Measurements from ENCODE around the gene C3orf49. TPM values are rescaled to one million over a fixed set of nuclear protein-coding genes. Genes with fewer than 3 reads are reported as not detected.

C3orf49 gene
- total RNA-seq, 1 experiment from 2014 or later: not detected

DNA sequence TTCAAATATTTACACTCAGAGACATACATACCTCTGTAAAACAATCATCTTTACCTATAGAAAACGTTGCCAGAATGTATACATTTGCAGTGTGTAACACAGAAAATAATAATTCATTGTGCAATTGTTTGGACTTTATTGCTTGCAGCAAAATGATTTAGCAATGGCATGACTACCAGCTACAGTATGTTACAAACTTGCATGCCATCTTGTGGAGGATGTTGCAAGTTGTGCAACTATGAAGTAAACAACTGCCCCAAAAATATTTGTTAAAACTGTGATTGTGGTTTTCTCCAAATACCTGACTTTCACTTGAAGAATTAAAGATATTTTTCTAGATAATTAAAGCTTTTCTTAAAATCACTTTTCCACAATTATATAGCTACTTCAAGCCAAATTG is 27.1 kb upstream of the C3orf49 start:
- H3K4me1 ChIP-seq (ENCODE audit: insufficient read depth, low read length): no peaks in the 10 kb centered on the region
- H3K4me3 ChIP-seq (ENCODE audit: low read length): no peak overlapping the region
- H3K9ac ChIP-seq (ENCODE audit: low read length): no peak overlapping the region
- ChIA-PET CTCF (no interaction called here), POLR2A (ENCODE audit: unreplicated experiment) (no interaction called here)
- H3K36me3 ChIP-seq (ENCODE audit: low read depth, low read length): no peaks in the 10 kb centered on the region
- no TSS peak for BruUV-seq (replicated peaks)
- H3K4me2 ChIP-seq (ENCODE audit: low read length): no peak overlapping the region
- TF ChIP-seq EZH2 (IDR thresholded peaks at IDR 0.05; ENCODE audit: low read length, unreplicated experiment) (no peak), EZH2phosphoT487 (IDR thresholded peaks at IDR 0.05; ENCODE audit: borderline replicate concordance, low read length) (no peak)
- TF ChIP-seq, protein P1, sequence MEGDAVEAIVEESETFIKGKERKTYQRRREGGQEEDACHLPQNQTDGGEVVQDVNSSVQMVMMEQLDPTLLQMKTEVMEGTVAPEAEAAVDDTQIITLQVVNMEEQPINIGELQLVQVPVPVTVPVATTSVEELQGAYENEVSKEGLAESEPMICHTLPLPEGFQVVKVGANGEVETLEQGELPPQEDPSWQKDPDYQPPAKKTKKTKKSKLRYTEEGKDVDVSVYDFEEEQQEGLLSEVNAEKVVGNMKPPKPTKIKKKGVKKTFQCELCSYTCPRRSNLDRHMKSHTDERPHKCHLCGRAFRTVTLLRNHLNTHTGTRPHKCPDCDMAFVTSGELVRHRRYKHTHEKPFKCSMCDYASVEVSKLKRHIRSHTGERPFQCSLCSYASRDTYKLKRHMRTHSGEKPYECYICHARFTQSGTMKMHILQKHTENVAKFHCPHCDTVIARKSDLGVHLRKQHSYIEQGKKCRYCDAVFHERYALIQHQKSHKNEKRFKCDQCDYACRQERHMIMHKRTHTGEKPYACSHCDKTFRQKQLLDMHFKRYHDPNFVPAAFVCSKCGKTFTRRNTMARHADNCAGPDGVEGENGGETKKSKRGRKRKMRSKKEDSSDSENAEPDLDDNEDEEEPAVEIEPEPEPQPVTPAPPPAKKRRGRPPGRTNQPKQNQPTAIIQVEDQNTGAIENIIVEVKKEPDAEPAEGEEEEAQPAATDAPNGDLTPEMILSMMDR (conservative IDR thresholded peaks at IDR 0.05; ENCODE audit: low read depth, low read length): peak; percentile 39
- H4K20me1 ChIP-seq (ENCODE audit: low read length): no peaks in the 10 kb centered on the region
- H3K9me3 ChIP-seq (ENCODE audit: low read length): no peaks in the 10 kb centered on the region
- H3K9me2 ChIP-seq (replicated peaks; ENCODE audit: low read length): no peaks in the 10 kb centered on the region
- H3K79me2 ChIP-seq (ENCODE audit: low read length): no peaks in the 10 kb centered on the region
- intact Hi-C loops (cut with micrococcal nuclease): no loop called here
- DNase-seq (peak; percentile 35), ATAC-seq (no peak)
- no peaks in the 10 kb centered on the region for H3F3A ChIP-seq (ENCODE audit: low read length, unreplicated experiment)
- no peak overlapping the region for H3K27ac ChIP-seq (ENCODE audit: low read length)
- H3K27me3 ChIP-seq (ENCODE audit: low read length): no peaks in the 10 kb centered on the region
- H2AFZ ChIP-seq (ENCODE audit: low read length): no peak overlapping the region

DNA sequence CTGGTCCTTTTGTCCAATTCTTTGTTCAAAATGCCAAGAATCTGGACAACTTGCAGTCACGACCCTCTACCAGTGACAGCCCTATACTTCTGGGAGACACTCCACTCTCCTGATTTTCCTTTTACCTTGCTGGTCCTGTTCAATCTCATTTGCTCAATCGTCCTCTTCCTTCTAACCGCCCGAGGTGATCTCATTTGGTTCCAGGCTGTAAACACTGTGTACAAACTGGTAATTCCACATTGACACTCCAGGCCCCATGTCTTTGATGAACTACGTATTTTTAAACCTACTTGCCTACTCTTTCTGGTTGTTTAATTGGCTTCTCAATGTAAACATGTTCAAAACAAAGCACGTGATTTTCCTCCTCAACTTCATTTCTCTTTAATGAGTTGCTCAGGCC is 23.7 kb upstream of the C3orf49 start:
- BruUV-seq (replicated peaks): no TSS peak
- TF ChIP-seq EZH2phosphoT487 (IDR thresholded peaks at IDR 0.05; ENCODE audit: borderline replicate concordance, low read length) (no peak), EZH2 (IDR thresholded peaks at IDR 0.05; ENCODE audit: low read length, unreplicated experiment) (no peak)
- TF ChIP-seq, protein P1 (conservative IDR thresholded peaks at IDR 0.05; ENCODE audit: low read depth, low read length): no peak
- H3K9me3 ChIP-seq (ENCODE audit: low read length): no peaks in the 10 kb centered on the region

DNA sequence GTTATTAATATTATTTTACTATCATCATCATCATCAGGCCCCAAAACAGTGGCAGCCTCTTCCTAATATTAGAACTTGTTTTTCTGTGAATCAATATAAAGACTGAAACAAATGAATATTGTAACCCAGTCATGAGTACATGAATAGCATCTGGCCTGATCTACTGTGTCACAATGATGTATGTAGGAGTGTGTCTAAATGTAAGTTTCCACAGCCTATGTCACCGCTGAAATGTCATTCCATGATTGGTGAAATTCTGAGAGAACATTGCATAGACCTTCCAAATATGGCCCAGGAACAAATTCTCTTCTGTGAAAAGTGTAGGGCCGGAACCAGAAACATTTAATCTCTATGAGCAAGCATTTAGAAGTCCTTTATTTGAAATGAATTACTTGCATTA is 20.6 kb upstream of the C3orf49 start:
- no peaks in the 10 kb centered on the region for H3K27me3 ChIP-seq (ENCODE audit: low read length)
- CTCF ChIA-PET: no interaction called here
- TF ChIP-seq, protein P1 (conservative IDR thresholded peaks at IDR 0.05; ENCODE audit: low read depth, low read length): no peak
- TF ChIP-seq EZH2 (IDR thresholded peaks at IDR 0.05; ENCODE audit: low read length, unreplicated experiment) (no peak), EZH2phosphoT487 (IDR thresholded peaks at IDR 0.05; ENCODE audit: borderline replicate concordance, low read length) (no peak)

More for the DNA sequence above, 23.7 kb upstream of the C3orf49 start:
- Histone ChIP-seq H3K36me3 (ENCODE audit: low read depth, low read length) (no peaks in the 10 kb centered on the region), H3K27me3 (ENCODE audit: low read length) (no peaks in the 10 kb centered on the region), H3K4me3 (ENCODE audit: low read length) (no peak overlapping the region), H3F3A (ENCODE audit: low read length, unreplicated experiment) (no peaks in the 10 kb centered on the region), H3K9me2 (replicated peaks; ENCODE audit: low read length) (no peaks in the 10 kb centered on the region), H3K27ac (ENCODE audit: low read length) (no peak overlapping the region), H3K4me2 (ENCODE audit: low read length) (no peak overlapping the region), H3K9ac (ENCODE audit: low read length) (no peak overlapping the region), H4K20me1 (ENCODE audit: low read length) (no peaks in the 10 kb centered on the region), H3K79me2 (ENCODE audit: low read length) (no peaks in the 10 kb centered on the region), H3K4me1 (ENCODE audit: insufficient read depth, low read length) (no peaks in the 10 kb centered on the region), H2AFZ (ENCODE audit: low read length) (no peak overlapping the region)
- DNase-seq: no peak
- CTCF ChIA-PET: no interaction called here
- POLR2A ChIA-PET (ENCODE audit: unreplicated experiment): no interaction called here
- intact Hi-C loops (cut with micrococcal nuclease): no loop called here
- no peak for ATAC-seq

More for the DNA sequence above, 20.6 kb upstream of the C3orf49 start:
- H2AFZ ChIP-seq (ENCODE audit: low read length): no peak overlapping the region
- POLR2A ChIA-PET (ENCODE audit: unreplicated experiment): no interaction called here
- no peaks in the 10 kb centered on the region for H3F3A ChIP-seq (ENCODE audit: low read length, unreplicated experiment)
- no peak for DNase-seq
- no TSS peak for BruUV-seq (replicated peaks)
- H3K9me3 ChIP-seq (ENCODE audit: low read length): no peaks in the 10 kb centered on the region
- H3K4me2 ChIP-seq (ENCODE audit: low read length): no peak overlapping the region
- H3K4me1 ChIP-seq (ENCODE audit: insufficient read depth, low read length): no peaks in the 10 kb centered on the region
- no peaks in the 10 kb centered on the region for H3K79me2 ChIP-seq (ENCODE audit: low read length)
- intact Hi-C loops (cut with micrococcal nuclease): no loop called here
- no peak overlapping the region for H3K9ac ChIP-seq (ENCODE audit: low read length)
- no peak overlapping the region for H3K27ac ChIP-seq (ENCODE audit: low read length)
- no peaks in the 10 kb centered on the region for H3K9me2 ChIP-seq (replicated peaks; ENCODE audit: low read length)
- no peak overlapping the region for H3K4me3 ChIP-seq (ENCODE audit: low read length)
- no peaks in the 10 kb centered on the region for H4K20me1 ChIP-seq (ENCODE audit: low read length)
- ATAC-seq: no peak
- no peaks in the 10 kb centered on the region for H3K36me3 ChIP-seq (ENCODE audit: low read depth, low read length)

Measured in PC-3 (cell line).